Peyer's patch (tissue), 4 donors: Measurements from ENCODE around the gene KRTAP2-1.
"Not testable (repeated sequence)": the region's sequence is repeated elsewhere in the genome, so short reads cannot be mapped to it uniquely, and the experiment has no call there.

Experiments
- CTCF ChIP-seq, 6 experiments: fragments of 450-650 bp in 4 of 6; fragments of 200-600 bp in 2 of 6; sonication (generic) in 1 of 6; IDR thresholded peaks; one replicate each; pipeline ENCODE4 v1.5.1; 2017 to 2019; ENCODE audit warnings: antibody characterized with exemption in 6 of 6, mild to moderate bottlenecking in 3 of 6, moderate library complexity in 1 of 6
- POLR2A ChIP-seq, 2 donors: fragments of 450-650 bp; IDR thresholded peaks; one replicate each; pipeline ENCODE4 v1.5.1; 2017; ENCODE audit warnings: antibody characterized with exemption in 2 of 2, mild to moderate bottlenecking in 2 of 2, moderate library complexity in 2 of 2

- not testable (repeated sequence) for TF ChIP-seq POLR2A, CTCF (IDR thresholded peaks at IDR 0.05)
Observed at GRCh38 chr17:41040783-41041571, 6.1 kb downstream of the KRTAP2-1 start, which contains the start of gene KRTAP1-1.
